ENCODE data around the gene ASPRV1. TPM values are rescaled to one million over a fixed set of nuclear protein-coding genes. Genes with fewer than 3 reads are reported as not detected.
"Not testable (repeated sequence)": the region's sequence is repeated elsewhere in the genome, so short reads cannot be mapped to it uniquely, and the experiment has no call there.

The ASPRV1 gene
- total RNA-seq, 5 donors from 2014 or later (not counting 1 experiment from before 2014, with no cell fraction given) = 1.2 to 2.1 (median 1.8) TPM

GRCh38 chr2:69950671-69951070 lies 10.8 kb downstream of the ASPRV1 start:
- DNase-seq; H3K36me3 ChIP-seq (ENCODE audit: control insufficient read depth in 2 of 2, extremely low read depth in 1 of 2, insufficient read depth in 1 of 2, low read length in 1 of 2); H3K27me3 ChIP-seq (replicated peaks in 1 of 2; ENCODE audit: control insufficient read depth in 2 of 2, extremely low read depth in 1 of 2, insufficient read depth in 2 of 2, low read length in 1 of 2); H3K27ac Mint-ChIP-seq; POLR2A ChIA-PET; H3K4me3 ChIP-seq (ENCODE audit: control insufficient read depth in 1 of 2, extremely low read depth in 1 of 2, low read length in 1 of 2); H3K36me3 Mint-ChIP-seq; H3K27me3 Mint-ChIP-seq; H3K9me3 Mint-ChIP-seq; H3K4me3 Mint-ChIP-seq; H3K27ac ChIP-seq (ENCODE audit: low read length); H3K9me3 ChIP-seq; CTCF ChIA-PET; ATAC-seq (replicated peaks in 1 of 4): not testable (repeated sequence)
- peaks cover 21 to 25% (median 21%) of the 10 kb centered on the region in 3 donors for H3K4me1 Mint-ChIP-seq
- no CpG with 5 or more reads among the region's 3 CpGs for WGBS (ENCODE audit: insufficient coverage)
- H3K4me1 ChIP-seq (ENCODE audit: control insufficient read depth in 1 of 2, extremely low read depth in 1 of 2, insufficient read depth in 2 of 2, low read length in 2 of 2) = peaks cover 8 to 26% of the 10 kb centered on the region in 2 experiments

- no peak overlapping the region for H3K27ac Mint-ChIP-seq
- DNase-seq (no peak), ATAC-seq (replicated peaks in 1 of 4) (no peak)
- no peak overlapping the region for H3K4me3 ChIP-seq (ENCODE audit: control insufficient read depth in 1 of 2, extremely low read depth in 1 of 2, low read length in 1 of 2)
- H3K27me3 ChIP-seq (replicated peaks in 1 of 2; ENCODE audit: control insufficient read depth in 2 of 2, extremely low read depth in 1 of 2, insufficient read depth in 2 of 2, low read length in 1 of 2) = peaks cover 0 to 2% of the 10 kb centered on the region in 2 experiments
- no peak overlapping the region for H3K4me3 Mint-ChIP-seq
- ChIA-PET POLR2A (no interaction called here), CTCF (no interaction called here)
- no peaks in the 10 kb centered on the region for H3K36me3 ChIP-seq (ENCODE audit: control insufficient read depth in 2 of 2, extremely low read depth in 1 of 2, insufficient read depth in 1 of 2, low read length in 1 of 2)
- H3K27me3 Mint-ChIP-seq = no peaks in the 10 kb centered on the region
- H3K9me3 ChIP-seq = no peaks in the 10 kb centered on the region
- H3K9me3 Mint-ChIP-seq = no peaks in the 10 kb centered on the region
- WGBS (ENCODE audit: insufficient coverage) = 100% methylated on average over 3 of the region's 5 CpGs
- no peak overlapping the region for H3K27ac ChIP-seq (ENCODE audit: low read length)
- peaks cover 8 to 30% of the 10 kb centered on the region in 2 experiments for H3K4me1 ChIP-seq (ENCODE audit: control insufficient read depth in 1 of 2, extremely low read depth in 1 of 2, insufficient read depth in 2 of 2, low read length in 2 of 2)
- H3K36me3 Mint-ChIP-seq = no peaks in the 10 kb centered on the region
- peaks cover 25 to 29% (median 25%) of the 10 kb centered on the region in 3 donors for H3K4me1 Mint-ChIP-seq
These were observed 11.2 kb downstream of the ASPRV1 start for GRCh38 chr2:69950241-69950640.

DNA sequence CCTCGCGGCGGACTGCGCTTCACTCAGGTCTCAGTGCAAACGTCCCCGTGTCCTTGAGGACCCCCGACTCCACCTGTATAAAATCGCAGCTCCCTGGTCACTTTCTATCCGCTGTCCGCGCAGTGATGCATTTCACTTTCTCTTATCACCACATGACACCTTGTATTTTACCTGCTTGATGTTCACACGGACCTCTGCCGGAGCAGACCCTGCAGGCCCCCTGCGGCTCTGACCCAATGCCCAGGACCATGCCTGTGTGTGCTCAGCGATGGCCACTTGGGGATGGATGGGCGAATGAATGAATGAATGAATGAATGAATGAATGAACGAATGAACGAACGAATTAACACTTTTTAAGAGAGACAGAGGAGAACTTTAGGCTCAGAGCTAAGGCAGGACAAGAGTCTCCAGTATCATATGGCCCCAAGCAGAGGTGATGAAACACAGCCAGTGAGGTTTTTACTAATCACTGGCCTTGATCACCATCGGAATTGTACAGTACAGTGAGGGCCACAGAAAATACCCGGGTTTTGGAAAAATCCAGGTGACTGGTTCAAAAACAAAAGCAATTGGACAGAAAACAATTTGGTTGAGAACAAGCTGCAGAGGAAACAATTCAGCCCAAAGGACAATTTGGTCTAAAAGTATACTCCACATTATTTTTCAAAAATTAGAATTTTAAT lies 12.3 kb downstream of the ASPRV1 start:
- 95% methylated on average over 21 of the region's 21 CpGs for WGBS (ENCODE audit: insufficient coverage)
- H3K27me3 Mint-ChIP-seq = no peaks in the 10 kb centered on the region
- CTCF ChIA-PET = no interaction called here
- no peaks in the 10 kb centered on the region for H3K27me3 ChIP-seq (replicated peaks in 1 of 2; ENCODE audit: control insufficient read depth in 2 of 2, extremely low read depth in 1 of 2, insufficient read depth in 2 of 2, low read length in 1 of 2)
- H3K36me3 ChIP-seq (ENCODE audit: control insufficient read depth in 2 of 2, extremely low read depth in 1 of 2, insufficient read depth in 1 of 2, low read length in 1 of 2) = no peaks in the 10 kb centered on the region
- H3K4me1 ChIP-seq (ENCODE audit: control insufficient read depth in 1 of 2, extremely low read depth in 1 of 2, insufficient read depth in 2 of 2, low read length in 2 of 2) = peaks cover 8 to 31% of the 10 kb centered on the region in 2 experiments
- H3K9me3 Mint-ChIP-seq = no peaks in the 10 kb centered on the region
- peaks cover 26 to 37% (median 30%) of the 10 kb centered on the region in 3 donors for H3K4me1 Mint-ChIP-seq
- no peak for ATAC-seq (replicated peaks in 1 of 4)
- POLR2A ChIA-PET = no interaction called here
- H3K27ac Mint-ChIP-seq = no peak overlapping the region
- no peaks in the 10 kb centered on the region for H3K9me3 ChIP-seq
- no peak overlapping the region for H3K27ac ChIP-seq (ENCODE audit: low read length)
- H3K4me3 ChIP-seq (ENCODE audit: control insufficient read depth in 1 of 2, extremely low read depth in 1 of 2, low read length in 1 of 2) = no peak overlapping the region
- no peak for DNase-seq
- no peaks in the 10 kb centered on the region for H3K36me3 Mint-ChIP-seq
- no peak overlapping the region for H3K4me3 Mint-ChIP-seq

- H3K9me3 ChIP-seq = no peaks in the 10 kb centered on the region
- H3K36me3 ChIP-seq (ENCODE audit: control insufficient read depth in 2 of 2, extremely low read depth in 1 of 2, insufficient read depth in 1 of 2, low read length in 1 of 2) = peaks cover 0 to 4% of the 10 kb centered on the region in 2 donors
- 80% methylated on average over 28 of the region's 35 CpGs for WGBS (ENCODE audit: insufficient coverage)
- peaks cover 26 to 37% (median 31%) of the 10 kb centered on the region in 3 donors for H3K4me1 Mint-ChIP-seq
- no peaks in the 10 kb centered on the region for H3K27me3 ChIP-seq (replicated peaks in 1 of 2; ENCODE audit: control insufficient read depth in 2 of 2, extremely low read depth in 1 of 2, insufficient read depth in 2 of 2, low read length in 1 of 2)
- no peak overlapping the region for H3K4me3 Mint-ChIP-seq
- H3K36me3 Mint-ChIP-seq = peaks cover 4% of the 10 kb centered on the region
- no peak for ATAC-seq (replicated peaks in 1 of 4)
- H3K27ac ChIP-seq (ENCODE audit: low read length) = peak overlapping the region; percentile 73
- peak overlapping the region in 1 of 2 donors; percentile 91 for H3K27ac Mint-ChIP-seq
- no peak for DNase-seq
- H3K27me3 Mint-ChIP-seq = no peaks in the 10 kb centered on the region
- CTCF ChIA-PET = no interaction called here
- POLR2A ChIA-PET = no interaction called here
- H3K4me1 ChIP-seq (ENCODE audit: control insufficient read depth in 1 of 2, extremely low read depth in 1 of 2, insufficient read depth in 2 of 2, low read length in 2 of 2) = peaks cover 8 to 31% of the 10 kb centered on the region in 2 experiments
- H3K4me3 ChIP-seq (ENCODE audit: control insufficient read depth in 1 of 2, extremely low read depth in 1 of 2, low read length in 1 of 2) = no peak overlapping the region
- H3K9me3 Mint-ChIP-seq = no peaks in the 10 kb centered on the region
These were observed 13.1 kb downstream of the ASPRV1 start for GRCh38 chr2:69948032-69948962.

GRCh38 chr2:69947325-69947931 lies 14.0 kb downstream of the ASPRV1 start:
- no peak overlapping the region for H3K4me3 Mint-ChIP-seq
- Histone ChIP-seq H3K4me3 (ENCODE audit: control insufficient read depth in 1 of 2, extremely low read depth in 1 of 2, low read length in 1 of 2) (no peak overlapping the region), H3K4me1 (ENCODE audit: control insufficient read depth in 1 of 2, extremely low read depth in 1 of 2, insufficient read depth in 2 of 2, low read length in 2 of 2) (peaks cover 8 to 31% of the 10 kb centered on the region in 2 experiments), H3K27me3 (replicated peaks in 1 of 2; ENCODE audit: control insufficient read depth in 2 of 2, extremely low read depth in 1 of 2, insufficient read depth in 2 of 2, low read length in 1 of 2) (no peaks in the 10 kb centered on the region), H3K9me3 (no peaks in the 10 kb centered on the region), H3K27ac (ENCODE audit: low read length) (peak overlapping the region; percentile 73), H3K36me3 (ENCODE audit: control insufficient read depth in 2 of 2, extremely low read depth in 1 of 2, insufficient read depth in 1 of 2, low read length in 1 of 2) (peaks cover 0 to 4% of the 10 kb centered on the region in 2 donors)
- no peaks in the 10 kb centered on the region for H3K9me3 Mint-ChIP-seq
- peak overlapping the region; percentile 91 for H3K27ac Mint-ChIP-seq
- POLR2A ChIA-PET = interaction anchor here in 1 of 2 donors (0.6 kb wide), 1 partner anchor 1777 kb away, joined by 3 read pairs; no protein-coding TSS in a partner anchor
- CTCF ChIA-PET = interaction anchor here in 1 of 2 donors (0.6 kb wide), 1 partner anchor 125 kb away, joined by 3 read pairs; no protein-coding TSS in a partner anchor
- WGBS (ENCODE audit: insufficient coverage) = 65% methylated on average over 3 of the region's 4 CpGs
- DNase-seq (peak in 1 of 35 experiments; percentile 12), ATAC-seq (replicated peaks in 1 of 4) (no peak)
- peaks cover 10% of the 10 kb centered on the region for H3K36me3 Mint-ChIP-seq
- H3K4me1 Mint-ChIP-seq = peaks cover 26 to 37% (median 33%) of the 10 kb centered on the region in 3 donors
- H3K27me3 Mint-ChIP-seq = no peaks in the 10 kb centered on the region
